Stimulated activated CD8-positive, alpha-beta memory T cell treated with anti-CD3 and anti-CD28 coated beads, Interleukin-15, amount 100 ng/mL, for 1 hour (primary cell): ENCODE data around the gene ATAD3B.
"Not testable (repeated sequence)": the region's sequence is repeated elsewhere in the genome, so short reads cannot be mapped to it uniquely, and the experiment has no call there.

ENCODE experiments used
- DNase-seq: peaks from one replicate; pipeline ENCODE4 v3.0.0-alpha.2; 2020; ENCODE audit warnings: low read depth

The ATAD3B gene

GRCh38 chr1:1481811-1482210 lies 10.2 kb downstream of the ATAD3B start:
- not testable (repeated sequence) for DNase-seq

GRCh38 chr1:1482856-1483255 lies 11.3 kb downstream of the ATAD3B start:
- no peak for DNase-seq

- no peak for DNase-seq
These were observed 12.1 kb downstream of the ATAD3B start for GRCh38 chr1:1483714-1484113.

- not testable (repeated sequence) for DNase-seq
These were observed 13.6 kb downstream of the ATAD3B start for GRCh38 chr1:1484976-1485750.

- DNase-seq = not testable (repeated sequence)
These were observed 14.3 kb downstream of the ATAD3B start for GRCh38 chr1:1485755-1486317.

GRCh38 chr1:1487701-1488100 lies 16.1 kb downstream of the ATAD3B start:
- DNase-seq = no peak

GRCh38 chr1:1489231-1489630 lies 17.7 kb downstream of the ATAD3B start:
- DNase-seq = no peak

GRCh38 chr1:1489861-1490260 lies 18.3 kb downstream of the ATAD3B start:
- no peak for DNase-seq

GRCh38 chr1:1490633-1491230 lies 19.2 kb downstream of the ATAD3B start:
- no peak for DNase-seq

- no peak for DNase-seq
These were observed 20.0 kb downstream of the ATAD3B start for GRCh38 chr1:1491601-1492000.

- DNase-seq = not testable (repeated sequence)
These were observed 22.7 kb downstream of the ATAD3B start for GRCh38 chr1:1494311-1494710.

- not testable (repeated sequence) for DNase-seq
These were observed 24.0 kb downstream of the ATAD3B start for GRCh38 chr1:1495461-1495975.

GRCh38 chr1:1504777-1505365 lies 33.3 kb downstream of the ATAD3B start:
- DNase-seq = peak; percentile 48

- DNase-seq = not testable (repeated sequence)
These were observed 33.8 kb downstream of the ATAD3B start for GRCh38 chr1:1505366-1505798.

GRCh38 chr1:1505801-1506200 lies 34.2 kb downstream of the ATAD3B start:
- not testable (repeated sequence) for DNase-seq

GRCh38 chr1:1507305-1507704 lies 35.7 kb downstream of the ATAD3B start:
- DNase-seq = no peak

- not testable (repeated sequence) for DNase-seq
These were observed 37.4 kb downstream of the ATAD3B start for GRCh38 chr1:1508775-1509464.

GRCh38 chr1:1509465-1509850 lies 37.9 kb downstream of the ATAD3B start:
- DNase-seq = not testable (repeated sequence)

GRCh38 chr1:1510912-1511532 lies 39.5 kb downstream of the ATAD3B start:
- DNase-seq = no peak

- peak; percentile 87 for DNase-seq
These were observed 40.1 kb downstream of the ATAD3B start, which contains the start of gene ATAD3A for GRCh38 chr1:1511533-1512285. ATAD3A (plus strand) TSS chr1:1512162; CDS start chr1:1512269, 107 bp downstream.

- DNase-seq = not testable (repeated sequence)
These were observed 40.9 kb downstream of the ATAD3B start for GRCh38 chr1:1512425-1512824.
